ENCODE data around the gene CAPN1.

CAPN1 gene

DNA sequence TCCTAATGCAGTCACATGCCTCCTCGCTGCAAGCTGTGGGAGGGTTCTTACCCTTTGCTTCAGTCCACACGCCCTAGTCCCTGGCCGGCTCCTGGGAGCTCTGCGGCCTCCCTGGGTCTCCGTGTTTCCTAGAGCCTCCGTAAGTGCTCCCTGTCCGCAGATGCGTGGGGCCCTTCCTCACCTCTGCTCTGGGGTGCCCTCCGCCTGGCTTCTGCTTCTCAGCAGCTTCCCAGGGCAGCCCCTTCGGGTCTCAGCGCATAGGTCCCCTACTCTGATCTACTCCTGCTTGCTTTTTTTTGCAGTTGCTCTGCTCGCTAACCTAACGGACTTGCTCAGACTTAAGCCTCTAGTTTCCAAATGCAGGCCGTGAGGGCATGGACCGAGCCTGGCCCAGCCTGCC lies 22.4 kb downstream of the CAPN1 start:
- TF ChIP-seq, protein P1, sequence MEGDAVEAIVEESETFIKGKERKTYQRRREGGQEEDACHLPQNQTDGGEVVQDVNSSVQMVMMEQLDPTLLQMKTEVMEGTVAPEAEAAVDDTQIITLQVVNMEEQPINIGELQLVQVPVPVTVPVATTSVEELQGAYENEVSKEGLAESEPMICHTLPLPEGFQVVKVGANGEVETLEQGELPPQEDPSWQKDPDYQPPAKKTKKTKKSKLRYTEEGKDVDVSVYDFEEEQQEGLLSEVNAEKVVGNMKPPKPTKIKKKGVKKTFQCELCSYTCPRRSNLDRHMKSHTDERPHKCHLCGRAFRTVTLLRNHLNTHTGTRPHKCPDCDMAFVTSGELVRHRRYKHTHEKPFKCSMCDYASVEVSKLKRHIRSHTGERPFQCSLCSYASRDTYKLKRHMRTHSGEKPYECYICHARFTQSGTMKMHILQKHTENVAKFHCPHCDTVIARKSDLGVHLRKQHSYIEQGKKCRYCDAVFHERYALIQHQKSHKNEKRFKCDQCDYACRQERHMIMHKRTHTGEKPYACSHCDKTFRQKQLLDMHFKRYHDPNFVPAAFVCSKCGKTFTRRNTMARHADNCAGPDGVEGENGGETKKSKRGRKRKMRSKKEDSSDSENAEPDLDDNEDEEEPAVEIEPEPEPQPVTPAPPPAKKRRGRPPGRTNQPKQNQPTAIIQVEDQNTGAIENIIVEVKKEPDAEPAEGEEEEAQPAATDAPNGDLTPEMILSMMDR (IDR thresholded peaks at IDR 0.05; ENCODE audit: insufficient read depth, low read depth, low read length, missing control alignments) = no peak
- no peak for DNase-seq (ENCODE audit: low read depth)

DNA sequence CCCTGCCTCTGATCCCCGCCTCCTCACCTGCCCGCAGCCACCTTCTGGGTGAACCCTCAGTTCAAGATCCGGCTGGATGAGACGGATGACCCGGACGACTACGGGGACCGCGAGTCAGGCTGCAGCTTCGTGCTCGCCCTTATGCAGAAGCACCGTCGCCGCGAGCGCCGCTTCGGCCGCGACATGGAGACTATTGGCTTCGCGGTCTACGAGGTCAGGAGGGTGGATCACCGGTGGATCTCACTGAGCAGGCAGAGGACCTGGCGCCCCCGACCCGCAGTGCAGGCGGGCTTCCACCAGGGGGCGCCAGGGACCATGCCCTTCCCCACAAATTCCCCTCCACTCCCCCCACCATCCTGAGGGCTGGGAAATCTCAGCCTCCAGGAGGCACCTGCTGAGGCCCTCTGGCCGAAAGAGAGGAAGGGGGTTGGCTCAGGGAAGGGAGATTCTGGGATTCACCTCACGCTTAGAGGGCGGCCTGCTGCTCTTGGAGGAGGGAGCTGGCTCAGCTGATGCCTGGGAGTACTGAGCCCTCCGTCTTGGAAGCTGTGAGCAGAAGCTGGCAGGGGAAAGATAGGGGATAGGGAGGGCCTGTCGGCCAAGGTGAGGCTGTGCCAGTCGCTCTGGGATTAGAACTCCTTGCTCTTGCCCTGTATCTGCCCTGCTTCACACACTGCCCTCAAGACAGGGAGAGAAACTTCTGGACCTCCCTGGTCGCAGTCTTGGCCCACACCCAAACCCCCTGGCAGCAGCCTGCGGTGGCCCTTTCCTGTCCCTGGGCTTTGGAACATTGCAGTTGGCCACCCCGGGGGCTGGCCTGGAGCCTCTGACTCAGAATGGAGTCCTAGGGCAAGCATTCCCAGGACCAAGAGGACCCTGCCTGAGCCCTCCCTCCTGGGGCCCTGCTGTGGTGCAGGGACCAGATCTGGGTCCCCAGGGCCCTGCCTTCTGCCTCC lies 23.2 kb downstream of the CAPN1 start:
- TF ChIP-seq, protein P1 (IDR thresholded peaks at IDR 0.05; ENCODE audit: insufficient read depth, low read depth, low read length, missing control alignments) = peak; percentile 88
- peak; percentile 46 for DNase-seq (ENCODE audit: low read depth)
- H3K4me3 ChIP-seq (ENCODE audit: low read depth, low read length) = no peak overlapping the region

More for the DNA sequence above, 22.4 kb downstream of the CAPN1 start:
- H3K4me3 ChIP-seq (ENCODE audit: low read depth, low read length) = no peak overlapping the region

DNA sequence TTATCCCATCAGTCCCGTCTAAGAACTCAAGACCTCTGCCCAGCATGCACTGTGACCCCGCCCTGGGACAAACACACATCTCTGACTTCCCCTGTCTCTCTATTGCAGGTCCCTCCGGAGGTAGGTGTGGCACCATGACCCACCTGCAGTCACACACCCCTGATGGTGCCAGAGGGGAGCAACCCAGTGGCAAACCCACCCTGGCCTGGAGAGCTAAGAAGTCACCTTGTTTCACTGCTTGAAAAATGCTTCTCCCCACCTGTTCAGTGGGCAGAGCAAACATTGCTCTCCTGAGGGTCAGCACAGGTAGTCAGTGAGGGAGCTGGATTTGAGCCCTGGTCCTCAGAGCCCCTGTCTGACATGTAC lies 23.9 kb downstream of the CAPN1 start:
- DNase-seq (ENCODE audit: low read depth) = no peak
- TF ChIP-seq, protein P1 (IDR thresholded peaks at IDR 0.05; ENCODE audit: insufficient read depth, low read depth, low read length, missing control alignments) = no peak
- no peak overlapping the region for H3K4me3 ChIP-seq (ENCODE audit: low read depth, low read length)

DNA sequence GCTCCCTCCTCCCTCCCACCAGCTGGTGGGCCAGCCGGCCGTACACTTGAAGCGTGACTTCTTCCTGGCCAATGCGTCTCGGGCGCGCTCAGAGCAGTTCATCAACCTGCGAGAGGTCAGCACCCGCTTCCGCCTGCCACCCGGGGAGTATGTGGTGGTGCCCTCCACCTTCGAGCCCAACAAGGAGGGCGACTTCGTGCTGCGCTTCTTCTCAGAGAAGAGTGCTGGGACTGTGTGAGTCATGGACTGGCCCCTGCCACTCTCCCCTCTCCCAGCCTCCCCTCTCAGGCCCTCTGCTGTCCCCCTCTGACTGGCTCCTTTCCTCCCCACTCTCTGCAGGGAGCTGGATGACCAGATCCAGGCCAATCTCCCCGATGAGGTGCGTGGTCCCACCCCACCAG lies 24.7 kb downstream of the CAPN1 start:
- TF ChIP-seq, protein P1 (IDR thresholded peaks at IDR 0.05; ENCODE audit: insufficient read depth, low read depth, low read length, missing control alignments) = no peak
- H3K4me3 ChIP-seq (ENCODE audit: low read depth, low read length) = no peak overlapping the region
- DNase-seq (ENCODE audit: low read depth) = no peak

DNA sequence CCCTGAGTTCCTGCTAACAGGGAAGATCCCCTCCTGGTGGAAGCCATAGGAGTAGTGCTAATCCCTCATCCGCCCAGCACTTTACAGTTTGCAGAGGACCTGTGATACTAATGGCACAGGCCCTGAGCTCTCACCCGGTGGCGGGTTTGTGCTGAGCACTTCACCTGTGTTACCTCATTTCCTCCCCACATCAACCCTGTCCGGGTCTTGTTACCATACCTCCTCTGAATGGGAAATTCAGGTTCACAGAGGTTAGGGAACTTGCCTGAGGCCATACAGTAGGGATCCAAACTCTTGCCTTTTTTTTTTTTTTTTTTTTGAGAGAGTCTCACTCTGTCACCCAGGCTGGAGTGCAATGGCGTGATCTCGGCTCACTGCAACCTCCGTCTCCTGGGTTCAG lies 25.2 kb downstream of the CAPN1 start:
- H3K4me3 ChIP-seq (ENCODE audit: low read depth, low read length) = no peak overlapping the region
- DNase-seq (ENCODE audit: low read depth) = no peak
- TF ChIP-seq, protein P1 (IDR thresholded peaks at IDR 0.05; ENCODE audit: insufficient read depth, low read depth, low read length, missing control alignments) = no peak

DNA sequence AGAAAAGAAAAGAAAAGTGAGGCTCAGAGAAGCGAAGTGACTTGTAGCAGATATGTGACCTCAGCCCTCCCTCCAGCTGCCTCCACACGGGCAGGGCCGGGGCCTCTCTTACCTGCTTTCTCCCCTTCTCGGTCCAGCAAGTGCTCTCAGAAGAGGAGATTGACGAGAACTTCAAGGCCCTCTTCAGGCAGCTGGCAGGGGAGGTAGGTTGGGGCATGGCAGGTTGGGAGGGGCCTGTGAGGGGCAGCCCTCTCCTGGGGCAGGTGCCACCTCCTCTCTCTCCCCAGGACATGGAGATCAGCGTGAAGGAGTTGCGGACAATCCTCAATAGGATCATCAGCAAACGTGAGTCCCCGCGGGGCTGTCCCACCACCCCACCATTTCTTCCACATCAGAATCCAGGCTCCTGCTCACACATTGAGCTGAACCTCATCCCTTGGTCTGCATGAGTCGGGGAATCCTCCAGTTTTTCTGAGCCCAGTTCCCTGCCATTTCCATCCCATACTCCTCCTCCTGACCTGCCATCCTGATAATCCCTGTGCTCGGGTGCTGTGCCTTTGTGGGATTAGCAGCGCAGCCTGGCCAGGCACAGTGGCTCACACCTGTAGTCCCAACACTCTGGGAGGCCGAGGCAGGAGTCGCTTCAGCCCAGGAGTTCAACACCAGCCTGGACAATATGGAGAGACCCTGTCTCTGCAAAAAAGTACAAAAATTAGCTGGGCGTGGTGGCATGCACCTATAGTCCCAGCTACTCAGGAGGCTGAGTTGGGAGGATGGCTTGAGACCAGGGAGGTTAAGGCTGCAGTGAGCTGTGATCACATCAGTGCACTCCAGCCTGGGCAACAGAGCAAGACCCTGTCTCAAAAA lies 26.4 kb downstream of the CAPN1 start:
- H3K4me3 ChIP-seq (ENCODE audit: low read depth, low read length) = no peak overlapping the region
- TF ChIP-seq, protein P1 (IDR thresholded peaks at IDR 0.05; ENCODE audit: insufficient read depth, low read depth, low read length, missing control alignments) = no peak
- no peak for DNase-seq (ENCODE audit: low read depth)
